NCI-H1105 treated with DMSO at 0.1 percent for 48 hours (cell line): ENCODE results near the gene CD160.
"Not testable (repeated sequence)": the region's sequence is repeated elsewhere in the genome, so short reads cannot be mapped to it uniquely, and the experiment has no call there.

Source experiments
- DNase-seq: peaks from one replicate; lab custom pipeline; 2025; lab: John Stamatoyannopoulos, UW

The CD160 gene

GRCh38 chr1:145719230-145720079 is at the start of gene CD160:
CD160 (plus strand) TSS chr1:145719499; CDS start chr1:145728328, 8,829 bp downstream.
- no peak for DNase-seq

GRCh38 chr1:145670995-145671745 is 48.1 kb upstream of the CD160 start:
- not testable (repeated sequence) for DNase-seq

GRCh38 chr1:145673217-145673616 is 46.1 kb upstream of the CD160 start:
- DNase-seq = not testable (repeated sequence)

- DNase-seq = not testable (repeated sequence)
Observed at GRCh38 chr1:145684858-145685257, 34.4 kb upstream of the CD160 start.

- DNase-seq = not testable (repeated sequence)
Observed at GRCh38 chr1:145686078-145686477, 33.2 kb upstream of the CD160 start.

GRCh38 chr1:145688328-145688727 is 31.0 kb upstream of the CD160 start:
- DNase-seq = no peak

GRCh38 chr1:145688924-145689323 is 30.4 kb upstream of the CD160 start:
- no peak for DNase-seq

GRCh38 chr1:145689922-145690321 is 29.4 kb upstream of the CD160 start:
- DNase-seq = no peak

GRCh38 chr1:145690587-145691558 is 28.4 kb upstream of the CD160 start:
- DNase-seq = no peak

- DNase-seq = no peak
Observed at GRCh38 chr1:145692785-145693443, 26.4 kb upstream of the CD160 start.

GRCh38 chr1:145695821-145696629 is 23.3 kb upstream of the CD160 start:
- DNase-seq = no peak

- DNase-seq = no peak
Observed at GRCh38 chr1:145696630-145696960, 22.7 kb upstream of the CD160 start.

- no peak for DNase-seq
Observed at GRCh38 chr1:145701306-145701862, 17.9 kb upstream of the CD160 start.

GRCh38 chr1:145702052-145702451 is 17.2 kb upstream of the CD160 start:
- DNase-seq = no peak

- no peak for DNase-seq
Observed at GRCh38 chr1:145702826-145703225, 16.5 kb upstream of the CD160 start.

- no peak for DNase-seq
Observed at GRCh38 chr1:145705622-145706021, 13.7 kb upstream of the CD160 start.

- no peak for DNase-seq
Observed at GRCh38 chr1:145706086-145706664, 13.1 kb upstream of the CD160 start.

- DNase-seq = no peak
Observed at GRCh38 chr1:145707183-145707867, 12.0 kb upstream of the CD160 start, which contains the start of gene PDZK1. PDZK1 (minus strand) TSS chr1:145707368; CDS start chr1:145688021, 19,347 bp downstream.

GRCh38 chr1:145708063-145708462 is 11.2 kb upstream of the CD160 start:
- no peak for DNase-seq
